Keratinocyte (primary cell): ENCODE measurements around the gene MRPS23. TPM values are rescaled to one million over a fixed set of nuclear protein-coding genes. Genes with fewer than 3 reads are reported as not detected.

Experiments
- DNase-seq: peaks from one replicate; pipeline ENCODE4 v3.0.0-alpha.2; 2011; ENCODE audit warnings: low read depth, missing footprints, low spot score
- FAIRE-seq: peaks from 2 replicates; lab custom pipeline; 2011; peaks lifted over from hg19 to GRCh38; lab: Jason Lieb, UNC
- H2AFZ ChIP-seq: 2 replicates; pipeline ENCODE4 v1.6.0; 2012; ENCODE audit warnings: low read length, control low read depth, inconsistent platforms; ENCODE audit not compliant: control insufficient read depth
- H3K27ac ChIP-seq: 2 replicates; pipeline ENCODE4 v1.5.1; 2011; ENCODE audit warnings: low read length; ENCODE audit not compliant: control insufficient read depth, insufficient read depth
- H3K27me3 ChIP-seq: 3 replicates; pipeline ENCODE4 v1.6.0; 2011; ENCODE audit warnings: low read length; ENCODE audit not compliant: control insufficient read depth, insufficient read depth; ENCODE audit errors: extremely low read depth
- H3K36me3 ChIP-seq, 2 experiments: 2 replicates in 1 of 2; 3 replicates in 1 of 2; pipeline ENCODE4 v1.5.1; 2011; ENCODE audit warnings: low read length in 2 of 2, mild to moderate bottlenecking in 1 of 2; ENCODE audit not compliant: control insufficient read depth in 2 of 2, insufficient read depth in 2 of 2; ENCODE audit errors: extremely low read depth in 1 of 2
- H3K4me1 ChIP-seq: 3 replicates; pipeline ENCODE4 v1.5.1; 2011; ENCODE audit warnings: low read length; ENCODE audit not compliant: control insufficient read depth, insufficient read depth; ENCODE audit errors: extremely low read depth
- H3K4me2 ChIP-seq: 3 replicates; pipeline ENCODE4 v1.6.0; 2011; ENCODE audit warnings: low read depth, low read length; ENCODE audit not compliant: control insufficient read depth, insufficient read depth; ENCODE audit errors: extremely low read depth
- H3K4me3 ChIP-seq, 3 experiments: fragments of 200-600 bp in 1 of 3; sonication (generic) in 1 of 3; 2 replicates in 2 of 3; 3 replicates in 1 of 3; pipeline ENCODE4 v1.5.1; 2011 to 2016; ENCODE audit warnings: low read length in 3 of 3, mild to moderate bottlenecking in 3 of 3, control low read depth in 2 of 3, inconsistent platforms in 1 of 3, low read depth in 1 of 3, mixed read lengths in 1 of 3, mixed run types in 1 of 3, moderate library complexity in 1 of 3; ENCODE audit not compliant: control insufficient read depth in 2 of 3, insufficient read depth in 2 of 3; ENCODE audit errors: extremely low read depth in 1 of 3
- H3K79me2 ChIP-seq: 2 replicates; pipeline ENCODE4 v1.6.0; 2012; ENCODE audit warnings: low read length; ENCODE audit not compliant: control insufficient read depth, insufficient read depth
- H3K9ac ChIP-seq: 3 replicates; pipeline ENCODE4 v1.6.0; 2011; ENCODE audit warnings: low read length; ENCODE audit not compliant: control insufficient read depth, insufficient read depth; ENCODE audit errors: extremely low read depth
- H3K9me1 ChIP-seq: 3 replicates; pipeline ENCODE4 v1.6.0; 2011; ENCODE audit warnings: low read length; ENCODE audit not compliant: control insufficient read depth, insufficient read depth; ENCODE audit errors: extremely low read depth
- H3K9me3 ChIP-seq: 2 replicates; pipeline ENCODE4 v1.5.1; 2012; ENCODE audit warnings: low read depth, low read length; ENCODE audit not compliant: control insufficient read depth
- H4K20me1 ChIP-seq: 3 replicates; pipeline ENCODE4 v1.6.0; 2011; ENCODE audit warnings: low read length; ENCODE audit not compliant: control insufficient read depth, insufficient read depth; ENCODE audit errors: extremely low read depth
- CTCF ChIP-seq, 3 experiments: IDR thresholded peaks in 1 of 3; conservative IDR thresholded peaks in 1 of 3; optimal IDR thresholded peaks in 1 of 3; 2 replicates in 2 of 3; 3 replicates in 1 of 3; pipeline versions ENCODE3 to v1.5.1; 2011; ENCODE audit warnings: low read length in 3 of 3, mild to moderate bottlenecking in 3 of 3, moderate library complexity in 2 of 3, control low read depth in 1 of 3, inconsistent platforms in 1 of 3; ENCODE audit not compliant: insufficient read depth in 2 of 3; ENCODE audit errors: extremely low read depth in 1 of 3
- EZH2 ChIP-seq: IDR thresholded peaks from one replicate; pipeline ENCODE4 v1.6.1; 2012; ENCODE audit warnings: inconsistent platforms, mild to moderate bottlenecking, low read length, moderate library complexity
- dilution Hi-C: fragments of 300-500 bp; cut with MboI; formaldehyde crosslinking; loops from one replicate; pipeline ENCODE4 v1.7.0; 2020; ENCODE audit warnings: low sequenced_read_pairs; ENCODE audit not compliant: extremely low pct_ligation_motif_present
- polyA plus RNA-seq, 5 experiments: library from polyadenylated mRNA; depleted of rRNA in 3 of 5; stranded (reverse) in 3 of 5; stranded (forward) in 1 of 5; unstranded in 1 of 5; fragments of >200 nt; gene quantifications; 1 replicate in 1 of 5; 2 replicates in 3 of 5; 3 replicates in 1 of 5; pipeline versions ENCODE4 v1.2.1 to v1.2.3, GENCODE V29; 2011 to 2012; ENCODE audit warnings: missing spikeins in 2 of 5, low read depth in 1 of 5, low replicate concordance in 1 of 5

Gene MRPS23
- polyA plus RNA-seq, 1 donor (not counting 4 experiments of a cell fraction or from before 2014, with no cell fraction given) = 57.3 TPM

GRCh38 chr17:57861000-57861789 is 11.4 kb upstream of the MRPS23 start:
- peaks cover 2 to 3% of the 10 kb centered on the region in 2 experiments for H3K36me3 ChIP-seq
- H3K79me2 ChIP-seq = no peaks in the 10 kb centered on the region
- peak overlapping the region in 1 of 3 experiments; percentile 51 for H3K4me3 ChIP-seq
- H3K9me1 ChIP-seq = no peaks in the 10 kb centered on the region
- dilution Hi-C loops = no loop called here
- DNase-seq (no peak), FAIRE-seq (no peak)
- H4K20me1 ChIP-seq = no peaks in the 10 kb centered on the region
- peak overlapping the region; percentile 80 for H3K4me2 ChIP-seq
- H3K27me3 ChIP-seq = no peaks in the 10 kb centered on the region
- H3K9ac ChIP-seq = peak overlapping the region; percentile 33
- H3K4me1 ChIP-seq = peaks cover 18% of the 10 kb centered on the region
- peak overlapping the region; percentile 16 for H2AFZ ChIP-seq
- no peak for TF ChIP-seq EZH2
- no peaks in the 10 kb centered on the region for H3K9me3 ChIP-seq
- H3K27ac ChIP-seq = no peak overlapping the region

GRCh38 chr17:57860414-57860999 is 10.7 kb upstream of the MRPS23 start:
- Histone ChIP-seq H3K27ac (no peak overlapping the region), H3K27me3 (no peaks in the 10 kb centered on the region), H3K4me2 (peak overlapping the region; percentile 80), H4K20me1 (no peaks in the 10 kb centered on the region), H3K4me1 (peaks cover 18% of the 10 kb centered on the region), H3K9me3 (no peaks in the 10 kb centered on the region), H3K9me1 (no peaks in the 10 kb centered on the region), H3K9ac (no peak overlapping the region), H3K79me2 (no peaks in the 10 kb centered on the region), H3K4me3 (no peak overlapping the region), H2AFZ (no peak overlapping the region), H3K36me3 (peaks cover 0 to 1% of the 10 kb centered on the region in 2 experiments)
- DNase-seq (no peak), FAIRE-seq (no peak)
- TF ChIP-seq CTCF (optimal IDR thresholded peaks at IDR 0.05 in 1 of 3, IDR thresholded peaks at IDR 0.05 in 1 of 3, conservative IDR thresholded peaks at IDR 0.05 in 1 of 3; ENCODE audit: extremely low read depth in 1 of 3, insufficient read depth in 2 of 3, low read length in 3 of 3) = no peak
- TF ChIP-seq EZH2 = no peak
- dilution Hi-C loops = no loop called here
